GM12878 (cell line): Measurements from ENCODE around the gene PRCP. TPM values are rescaled to one million over a fixed set of nuclear protein-coding genes. Genes with fewer than 3 reads are reported as not detected.

Experiments used
- CREB1 ChIP-seq: IDR thresholded peaks from 2 replicates; pipeline ENCODE4 v1.6.1; 2012; ENCODE audit warnings: low read depth, mild to moderate bottlenecking, inconsistent platforms
- FOS ChIP-seq: IDR thresholded peaks from 3 replicates; pipeline ENCODE4 v1.6.1; 2011; ENCODE audit warnings: borderline replicate concordance; ENCODE audit not compliant: insufficient read length; ENCODE audit errors: extremely low read depth
- MEF2A ChIP-seq: IDR thresholded peaks from 2 replicates; pipeline ENCODE4 v1.6.1; 2011; ENCODE audit warnings: low read depth, mild to moderate bottlenecking, low read length, moderate library complexity; ENCODE audit not compliant: insufficient read depth
- PML ChIP-seq: IDR thresholded peaks from 2 replicates; pipeline ENCODE4 v1.6.1; 2012; ENCODE audit warnings: low read length, inconsistent platforms
- SPI1 ChIP-seq: IDR thresholded peaks from 2 replicates; pipeline ENCODE4 v1.6.1; 2011; ENCODE audit warnings: low read depth, mild to moderate bottlenecking, low read length, moderate library complexity, borderline replicate concordance; ENCODE audit not compliant: insufficient read depth
- ZZZ3 ChIP-seq: IDR thresholded peaks from 2 replicates; pipeline ENCODE4 v1.6.1; 2011; ENCODE audit warnings: low read depth; ENCODE audit not compliant: control insufficient read depth, insufficient read length
- polyA plus RNA-seq, 11 experiments: library from polyadenylated mRNA; depleted of rRNA in 4 of 11; unstranded in 6 of 11; stranded (reverse) in 5 of 11; fragments of >200 nt; fragmentation: Nextera tagmentation in 4 of 11; fragmentation: Illumina TruSeq in 1 of 11; extraction: Ambion mirVana in 4 of 11; extraction: Trizol in 1 of 11; gene quantifications; 1 replicate in 1 of 11; 2 replicates in 10 of 11; pipeline versions ENCODE4 v1.2.1 to v1.2.3, GENCODE V29; 2011 to 2016; ENCODE audit warnings: inconsistent platforms in 2 of 11, missing spikeins in 2 of 11, low read depth in 1 of 11
- total RNA-seq, 4 experiments: library from RNA; depleted of rRNA in 3 of 4; stranded (reverse); fragments of >200 nt in 3 of 4; fragmentation: Illumina TruSeq in 1 of 4; extraction: Trizol in 1 of 4; gene quantifications; 2 replicates each; pipeline versions ENCODE4 v1.2.1 to v1.2.3, GENCODE V29; 2013 to 2021
- TF ChIP-seq, protein P1 (sequence below): IDR thresholded peaks from 2 replicates; pipeline ENCODE4 v1.6.1; 2011; ENCODE audit warnings: borderline replicate concordance, low read depth, mild to moderate bottlenecking, moderate library complexity, mixed read lengths, low read length; ENCODE audit not compliant: insufficient read depth; ENCODE audit errors: extremely low read length
- TF ChIP-seq, protein P2 (sequence below): IDR thresholded peaks from 2 replicates; pipeline ENCODE4 v1.6.1; 2012; ENCODE audit warnings: mild to moderate bottlenecking, low read depth, low read length
- TF ChIP-seq, protein P3 (sequence below): fragments of 450-650 bp; IDR thresholded peaks from 2 replicates; pipeline ENCODE4 v1.6.1; 2017; ENCODE audit warnings: mild to moderate bottlenecking, moderate library complexity

Gene PRCP
- total and polyA plus RNA-seq, 10 of the 15 experiments (the other 5 are each of a cell fraction or from before 2014, with no cell fraction given): 14.9 to 43.6 (median 20.0) TPM

DNA sequence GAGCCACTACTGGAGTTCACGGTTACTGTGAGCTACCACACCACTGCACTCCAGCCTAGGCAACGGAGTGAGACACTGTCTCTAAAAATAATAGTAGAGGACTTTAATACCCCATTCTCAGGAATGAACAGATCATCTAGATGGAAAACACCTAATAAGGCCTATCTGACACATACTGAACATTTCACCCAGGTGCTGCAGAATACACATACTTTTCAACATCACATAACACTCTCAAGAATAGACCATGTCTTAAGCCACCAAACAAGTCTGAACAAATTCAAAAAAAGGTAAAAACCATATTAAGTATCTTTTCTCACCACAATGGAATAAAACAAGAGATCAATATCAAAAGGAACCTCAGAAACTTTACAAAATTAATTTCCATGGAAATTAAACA is 39.2 kb upstream of the PRCP start (continued):
- TF ChIP-seq, protein P1, sequence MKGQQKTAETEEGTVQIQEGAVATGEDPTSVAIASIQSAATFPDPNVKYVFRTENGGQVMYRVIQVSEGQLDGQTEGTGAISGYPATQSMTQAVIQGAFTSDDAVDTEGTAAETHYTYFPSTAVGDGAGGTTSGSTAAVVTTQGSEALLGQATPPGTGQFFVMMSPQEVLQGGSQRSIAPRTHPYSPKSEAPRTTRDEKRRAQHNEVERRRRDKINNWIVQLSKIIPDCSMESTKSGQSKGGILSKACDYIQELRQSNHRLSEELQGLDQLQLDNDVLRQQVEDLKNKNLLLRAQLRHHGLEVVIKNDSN: no peak
- TF ChIP-seq PML (no peak), CREB1 (no peak), ZZZ3 (no peak), SPI1 (no peak), MEF2A (no peak), FOS (no peak)
- TF ChIP-seq, protein P2, sequence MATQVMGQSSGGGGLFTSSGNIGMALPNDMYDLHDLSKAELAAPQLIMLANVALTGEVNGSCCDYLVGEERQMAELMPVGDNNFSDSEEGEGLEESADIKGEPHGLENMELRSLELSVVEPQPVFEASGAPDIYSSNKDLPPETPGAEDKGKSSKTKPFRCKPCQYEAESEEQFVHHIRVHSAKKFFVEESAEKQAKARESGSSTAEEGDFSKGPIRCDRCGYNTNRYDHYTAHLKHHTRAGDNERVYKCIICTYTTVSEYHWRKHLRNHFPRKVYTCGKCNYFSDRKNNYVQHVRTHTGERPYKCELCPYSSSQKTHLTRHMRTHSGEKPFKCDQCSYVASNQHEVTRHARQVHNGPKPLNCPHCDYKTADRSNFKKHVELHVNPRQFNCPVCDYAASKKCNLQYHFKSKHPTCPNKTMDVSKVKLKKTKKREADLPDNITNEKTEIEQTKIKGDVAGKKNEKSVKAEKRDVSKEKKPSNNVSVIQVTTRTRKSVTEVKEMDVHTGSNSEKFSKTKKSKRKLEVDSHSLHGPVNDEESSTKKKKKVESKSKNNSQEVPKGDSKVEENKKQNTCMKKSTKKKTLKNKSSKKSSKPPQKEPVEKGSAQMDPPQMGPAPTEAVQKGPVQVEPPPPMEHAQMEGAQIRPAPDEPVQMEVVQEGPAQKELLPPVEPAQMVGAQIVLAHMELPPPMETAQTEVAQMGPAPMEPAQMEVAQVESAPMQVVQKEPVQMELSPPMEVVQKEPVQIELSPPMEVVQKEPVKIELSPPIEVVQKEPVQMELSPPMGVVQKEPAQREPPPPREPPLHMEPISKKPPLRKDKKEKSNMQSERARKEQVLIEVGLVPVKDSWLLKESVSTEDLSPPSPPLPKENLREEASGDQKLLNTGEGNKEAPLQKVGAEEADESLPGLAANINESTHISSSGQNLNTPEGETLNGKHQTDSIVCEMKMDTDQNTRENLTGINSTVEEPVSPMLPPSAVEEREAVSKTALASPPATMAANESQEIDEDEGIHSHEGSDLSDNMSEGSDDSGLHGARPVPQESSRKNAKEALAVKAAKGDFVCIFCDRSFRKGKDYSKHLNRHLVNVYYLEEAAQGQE: no peak
- TF ChIP-seq, protein P3, sequence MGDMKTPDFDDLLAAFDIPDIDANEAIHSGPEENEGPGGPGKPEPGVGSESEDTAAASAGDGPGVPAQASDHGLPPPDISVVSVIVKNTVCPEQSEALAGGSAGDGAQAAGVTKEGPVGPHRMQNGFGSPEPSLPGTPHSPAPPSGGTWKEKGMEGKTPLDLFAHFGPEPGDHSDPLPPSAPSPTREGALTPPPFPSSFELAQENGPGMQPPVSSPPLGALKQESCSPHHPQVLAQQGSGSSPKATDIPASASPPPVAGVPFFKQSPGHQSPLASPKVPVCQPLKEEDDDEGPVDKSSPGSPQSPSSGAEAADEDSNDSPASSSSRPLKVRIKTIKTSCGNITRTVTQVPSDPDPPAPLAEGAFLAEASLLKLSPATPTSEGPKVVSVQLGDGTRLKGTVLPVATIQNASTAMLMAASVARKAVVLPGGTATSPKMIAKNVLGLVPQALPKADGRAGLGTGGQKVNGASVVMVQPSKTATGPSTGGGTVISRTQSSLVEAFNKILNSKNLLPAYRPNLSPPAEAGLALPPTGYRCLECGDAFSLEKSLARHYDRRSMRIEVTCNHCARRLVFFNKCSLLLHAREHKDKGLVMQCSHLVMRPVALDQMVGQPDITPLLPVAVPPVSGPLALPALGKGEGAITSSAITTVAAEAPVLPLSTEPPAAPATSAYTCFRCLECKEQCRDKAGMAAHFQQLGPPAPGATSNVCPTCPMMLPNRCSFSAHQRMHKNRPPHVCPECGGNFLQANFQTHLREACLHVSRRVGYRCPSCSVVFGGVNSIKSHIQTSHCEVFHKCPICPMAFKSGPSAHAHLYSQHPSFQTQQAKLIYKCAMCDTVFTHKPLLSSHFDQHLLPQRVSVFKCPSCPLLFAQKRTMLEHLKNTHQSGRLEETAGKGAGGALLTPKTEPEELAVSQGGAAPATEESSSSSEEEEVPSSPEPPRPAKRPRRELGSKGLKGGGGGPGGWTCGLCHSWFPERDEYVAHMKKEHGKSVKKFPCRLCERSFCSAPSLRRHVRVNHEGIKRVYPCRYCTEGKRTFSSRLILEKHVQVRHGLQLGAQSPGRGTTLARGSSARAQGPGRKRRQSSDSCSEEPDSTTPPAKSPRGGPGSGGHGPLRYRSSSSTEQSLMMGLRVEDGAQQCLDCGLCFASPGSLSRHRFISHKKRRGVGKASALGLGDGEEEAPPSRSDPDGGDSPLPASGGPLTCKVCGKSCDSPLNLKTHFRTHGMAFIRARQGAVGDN: no peak
